ENCODE results near the gene UBXN1. TPM values are rescaled to one million over a fixed set of nuclear protein-coding genes. Genes with fewer than 3 reads are reported as not detected.

UBXN1 gene
- total RNA-seq, 4 donors from 2014 or later = 194 to 275 (median 235) TPM

- no peak overlapping the region for H3K4me3 ChIP-seq (ENCODE audit: low read depth, poor library complexity, severe bottlenecking)
- TF ChIP-seq CTCF (IDR thresholded peaks at IDR 0.05) (no peak), POLR2A (IDR thresholded peaks at IDR 0.05) (no peak)
- DNase-seq (ENCODE audit: low spot score in 2 of 2) = no peak
- intact Hi-C loops (cut with DNase I; ENCODE audit: low total_unique reads) = no loop called here
- 72 to 73% methylated on average over 2 of the region's 2 CpGs for WGBS, 2 donors
Observed at GRCh38 chr11:62673196-62673525, 5.7 kb downstream of the UBXN1 start.

DNA sequence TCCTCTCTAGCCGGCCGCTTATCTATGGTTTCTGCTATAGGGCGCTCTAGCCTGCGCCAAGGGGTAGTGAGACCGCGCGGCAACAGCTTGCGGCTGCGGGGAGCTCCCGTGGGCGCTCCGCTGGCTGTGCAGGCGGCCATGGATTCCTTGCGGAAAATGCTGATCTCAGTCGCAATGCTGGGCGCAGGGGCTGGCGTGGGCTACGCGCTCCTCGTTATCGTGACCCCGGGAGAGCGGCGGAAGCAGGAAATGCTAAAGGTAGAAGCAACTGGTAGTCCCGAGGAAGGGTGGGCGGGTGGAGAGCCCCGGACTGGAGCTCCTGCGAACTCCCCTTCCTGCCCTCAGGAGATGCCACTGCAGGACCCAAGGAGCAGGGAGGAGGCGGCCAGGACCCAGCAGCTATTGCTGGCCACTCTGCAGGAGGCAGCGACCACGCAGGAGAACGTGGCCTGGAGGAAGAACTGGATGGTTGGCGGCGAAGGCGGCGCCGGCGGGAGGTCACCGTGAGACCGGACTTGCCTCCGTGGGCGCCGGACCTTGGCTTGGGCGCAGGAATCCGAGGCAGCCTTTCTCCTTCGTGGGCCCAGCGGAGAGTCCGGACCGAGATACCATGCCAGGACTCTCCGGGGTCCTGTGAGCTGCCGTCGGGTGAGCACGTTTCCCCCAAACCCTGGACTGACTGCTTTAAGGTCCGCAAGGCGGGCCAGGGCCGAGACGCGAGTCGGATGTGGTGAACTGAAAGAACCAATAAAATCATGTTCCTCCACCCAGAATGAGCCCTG, 7.1 kb downstream of the UBXN1 start, which contains the start of the genes LBHD1 and UQCC3:
TSS of gene LBHD1 (minus strand) at position 660 of the 782 bp plus-strand sequence. CDS start 2,236 bp downstream, outside the sequence.
TSS of gene UQCC3 (plus strand) at position 66 of the 782 bp plus-strand sequence. CDS start at position 139, 73 bp downstream.
- 0 to 1% methylated on average over 46 to 47 of the region's 59 CpGs for WGBS, 2 donors
- peak; percentile 65 to 95 for DNase-seq (ENCODE audit: low spot score in 2 of 2)
- no peak for TF ChIP-seq POLR2A (IDR thresholded peaks at IDR 0.05)
- TF ChIP-seq CTCF (IDR thresholded peaks at IDR 0.05) = no peak
- intact Hi-C loops (cut with DNase I; ENCODE audit: low total_unique reads) = no loop called here
- H3K4me3 ChIP-seq (ENCODE audit: low read depth, poor library complexity, severe bottlenecking) = peak within 1 kb of the TSS; percentile 90

DNA sequence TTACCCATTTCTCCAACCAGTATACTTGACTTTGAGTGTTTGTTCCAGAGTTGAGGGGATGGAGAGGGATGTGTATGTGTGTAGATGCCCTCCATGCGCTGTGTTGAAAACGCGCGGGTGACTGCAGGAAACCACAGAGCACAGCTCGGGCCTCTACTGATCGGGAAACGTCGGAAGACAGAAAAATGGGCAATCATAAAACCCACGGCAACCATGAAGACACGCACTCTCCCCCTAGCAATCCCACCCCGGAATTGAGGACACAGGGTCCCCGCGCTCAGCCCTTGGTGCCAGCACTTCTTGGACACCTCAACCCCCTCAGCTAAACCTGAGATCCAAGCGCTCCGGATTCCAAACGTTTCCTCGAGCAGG, 7.7 kb downstream of the UBXN1 start:
- TF ChIP-seq CTCF (IDR thresholded peaks at IDR 0.05) (no peak), POLR2A (IDR thresholded peaks at IDR 0.05) (no peak)
- H3K4me3 ChIP-seq (ENCODE audit: low read depth, poor library complexity, severe bottlenecking) = peak overlapping the region; percentile 90
- DNase-seq (ENCODE audit: low spot score in 2 of 2) = no peak
- 1 to 2% methylated on average over 17 of the region's 17 CpGs for WGBS, 2 donors
- intact Hi-C loops (cut with DNase I; ENCODE audit: low total_unique reads) = no loop called here

DNA sequence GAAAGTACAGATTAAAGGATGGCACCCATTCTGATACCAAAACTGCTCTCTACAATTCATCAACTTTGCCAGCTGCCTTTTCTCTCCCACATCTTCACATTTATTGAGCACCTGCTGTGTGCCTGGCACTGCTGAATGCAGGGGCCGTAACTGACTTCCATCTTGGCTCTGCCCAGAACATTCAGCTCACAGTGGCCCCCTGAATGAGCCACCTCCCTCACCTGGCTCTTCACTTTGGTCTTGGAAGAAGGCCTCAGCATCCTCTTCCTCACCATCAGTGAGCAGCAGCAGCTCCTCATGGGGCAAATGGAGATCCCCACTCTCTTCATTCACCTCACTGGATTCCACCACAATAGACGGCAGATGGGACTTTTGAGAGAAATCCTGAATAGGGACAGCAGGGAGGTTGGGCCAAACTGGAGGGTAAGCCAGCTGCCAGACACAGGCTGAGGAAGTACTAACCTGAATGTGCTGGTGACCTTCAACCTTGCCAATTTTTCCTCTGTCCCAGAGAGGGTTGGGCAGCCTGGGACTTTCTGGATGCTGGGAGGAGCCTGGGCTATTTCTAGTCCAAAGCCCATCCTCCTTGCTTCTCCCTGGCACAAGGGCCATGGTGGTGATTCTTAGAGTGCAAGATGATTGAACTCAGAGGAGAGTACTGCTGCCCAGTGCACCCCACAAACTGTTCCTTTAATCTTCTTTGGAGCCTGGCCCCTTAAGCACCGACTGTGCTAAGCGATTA, 9.3 kb downstream of the UBXN1 start:
- intact Hi-C loops (cut with DNase I; ENCODE audit: low total_unique reads) = no loop called here
- WGBS, 2 donors = 63 to 64% methylated on average over 4 of the region's 4 CpGs

DNA sequence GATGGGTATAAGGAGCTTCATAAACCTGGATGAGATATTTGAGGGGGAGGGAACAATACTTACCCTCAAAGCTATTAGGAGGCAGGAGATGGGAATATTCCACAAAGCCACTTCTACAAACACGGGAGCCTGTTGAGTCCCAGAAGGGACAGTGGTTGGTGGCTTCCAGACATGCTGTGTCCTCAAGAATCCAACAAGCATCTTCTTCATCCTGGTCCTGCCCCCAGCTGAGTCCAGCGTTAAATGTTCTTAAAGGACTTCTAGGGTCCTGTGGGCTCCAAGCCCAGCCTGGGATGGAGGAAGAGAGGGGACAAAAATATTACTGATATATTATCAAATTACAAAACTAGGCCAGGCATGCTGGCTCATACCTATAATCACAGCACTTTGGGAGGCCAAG, 11.4 kb downstream of the UBXN1 start:
- TF ChIP-seq POLR2A (IDR thresholded peaks at IDR 0.05) = no peak
- TF ChIP-seq CTCF (IDR thresholded peaks at IDR 0.05) = no peak
- H3K4me3 ChIP-seq (ENCODE audit: low read depth, poor library complexity, severe bottlenecking) = no peak overlapping the region
- intact Hi-C loops (cut with DNase I; ENCODE audit: low total_unique reads) = no loop called here
- DNase-seq (ENCODE audit: low spot score in 2 of 2) = no peak
- 84 to 87% methylated on average over 2 of the region's 2 CpGs for WGBS, 2 donors

More for the DNA sequence above, 9.3 kb downstream of the UBXN1 start:
- no peak for TF ChIP-seq POLR2A (IDR thresholded peaks at IDR 0.05)
- TF ChIP-seq CTCF (IDR thresholded peaks at IDR 0.05) = no peak
- no peak for DNase-seq (ENCODE audit: low spot score in 2 of 2)
- no peak overlapping the region for H3K4me3 ChIP-seq (ENCODE audit: low read depth, poor library complexity, severe bottlenecking)
